A549 (cell line): ENCODE data around the gene BBLN. TPM values are rescaled to one million over a fixed set of nuclear protein-coding genes. Genes with fewer than 3 reads are reported as not detected.
A peak's percentile ranks its signal among the peaks of the same experiment; 100 is the strongest.
"Not testable (repeated sequence)": the region's sequence is repeated elsewhere in the genome, so short reads cannot be mapped to it uniquely, and the experiment has no call there.

Experiments
- ATAC-seq, 2 experiments: fragments of 200-7000 bp in 1 of 2; fragments of >200 bp in 1 of 2; cut with Nextera tagmentation in 1 of 2; cut with Tn5 transposase in 1 of 2; 3 replicates each; pipeline versions ENCODE4 v1.8.0 to v1.9.1; 2018 to 2020; ENCODE audit warnings: mild to moderate bottlenecking in 1 of 2, moderate library complexity in 1 of 2
- CTCF ChIA-PET: fragments of 300-600 bp; sonication (Branson Sonifier 250); formaldehyde crosslinking; extraction: SDS; loops from one replicate; lab custom pipeline; 2021; ENCODE audit warnings: antibody characterized with exemption, inconsistent platforms; lab: Yijun Ruan, JAX
- POLR2A ChIA-PET: fragments of 350-600 bp; formaldehyde crosslinking; extraction: SDS; loops from one replicate; lab custom pipeline; 2021; ENCODE audit warnings: antibody characterized with exemption, inconsistent platforms; lab: Yijun Ruan, JAX
- DNase-seq, 2 experiments: peaks; one replicate each; pipeline versions ENCODE4 v3.0.0 to v3.0.0-alpha.2; 2011 to 2016; ENCODE audit warnings: low read depth in 1 of 2, low spot score in 1 of 2
- FAIRE-seq: peaks from 2 replicates; lab custom pipeline; 2011; peaks lifted over from hg19 to GRCh38; lab: Jason Lieb, UNC
- H3K27ac ChIP-seq, 2 experiments: fragments of >200 bp; sonication (Bioruptor Twin); formaldehyde crosslinking; 3 replicates each; pipeline ENCODE4 v1.5.1; 2016 to 2017
- H3K4me1 ChIP-seq: fragments of >200 bp; sonication (Bioruptor Twin); formaldehyde crosslinking; 3 replicates; pipeline ENCODE4 v1.6.1; 2016
- H3K4me2 ChIP-seq: fragments of >200 bp; sonication (Bioruptor Twin); formaldehyde crosslinking; 3 replicates; pipeline ENCODE4 v1.6.1; 2016
- H3K4me3 ChIP-seq: fragments of >200 bp; sonication (Bioruptor Twin); formaldehyde crosslinking; 3 replicates; pipeline ENCODE4 v1.5.1; 2016
- H3K9me3 ChIP-seq: fragments of >200 bp; sonication (Bioruptor Twin); formaldehyde crosslinking; 3 replicates; pipeline ENCODE4 v1.6.1; 2016
- CEBPB ChIP-seq, 2 experiments: fragments of >200 bp in 1 of 2; sonication (Bioruptor Twin) in 1 of 2; formaldehyde crosslinking in 1 of 2; IDR thresholded peaks; 2 replicates each; pipeline ENCODE4 v1.6.1; 2012 to 2016
- CHD2 ChIP-seq: fragments of 150-350 bp; IDR thresholded peaks from 2 replicates; pipeline ENCODE4 v1.6.1; 2014; ENCODE audit warnings: low read length; ENCODE audit not compliant: partially characterized antibody
- FOSL2 ChIP-seq, 2 experiments: fragments of 450-650 bp in 1 of 2; fragments of >200 bp in 1 of 2; sonication (Bioruptor Twin) in 1 of 2; formaldehyde crosslinking; IDR thresholded peaks; 2 replicates each; pipeline versions ENCODE4 v1.5.0 to v1.6.1; 2016 to 2020; ENCODE audit warnings: mild to moderate bottlenecking in 1 of 2, moderate library complexity in 1 of 2
- HDAC2 ChIP-seq: fragments of 200-600 bp; sonication (generic); IDR thresholded peaks from 2 replicates; pipeline ENCODE4 v1.6.1; 2016
- HEYL ChIP-seq: fragments of 250-450 bp; sonication (Bioruptor Pico); IDR thresholded peaks from 2 replicates; pipeline ENCODE4 v1.8.0; 2021; ENCODE audit warnings: mild to moderate bottlenecking, moderate library complexity
- HOXB13 ChIP-seq: fragments of 250-450 bp; sonication (Bioruptor Pico); IDR thresholded peaks from 2 replicates; pipeline ENCODE4 v1.5.0; 2020; ENCODE audit warnings: low read depth, mild to moderate bottlenecking, moderate library complexity
- MAFK ChIP-seq: fragments of 450-650 bp; IDR thresholded peaks from 2 replicates; pipeline ENCODE4 v1.6.1; 2014; ENCODE audit not compliant: partially characterized antibody
- NFE2L2 ChIP-seq: fragments of 150-350 bp; conservative IDR thresholded peaks from 2 replicates; pipeline ENCODE4 v1.6.1; 2014; ENCODE audit warnings: low read length
- NPAS2 ChIP-seq: fragments of 250-450 bp; sonication (Bioruptor Pico); IDR thresholded peaks from 2 replicates; pipeline ENCODE4 v1.8.0; 2022; ENCODE audit warnings: mild to moderate bottlenecking, moderate library complexity, borderline replicate concordance
- NR3C1 ChIP-seq: fragments of >200 bp; sonication (Bioruptor Twin); formaldehyde crosslinking; IDR thresholded peaks from 3 replicates; pipeline ENCODE4 v1.6.1; 2017
- RAD21 ChIP-seq, 2 experiments: fragments of >200 bp in 1 of 2; sonication (Bioruptor Twin) in 1 of 2; formaldehyde crosslinking in 1 of 2; IDR thresholded peaks in 1 of 2; conservative IDR thresholded peaks in 1 of 2; 2 replicates in 1 of 2; 3 replicates in 1 of 2; pipeline ENCODE4 v1.6.1; 2012 to 2018; ENCODE audit warnings: inconsistent platforms in 1 of 2
- RARB ChIP-seq: fragments of 250-450 bp; sonication (Bioruptor Pico); IDR thresholded peaks from 2 replicates; pipeline ENCODE4 v1.8.0; 2021; ENCODE audit warnings: mild to moderate bottlenecking, moderate library complexity
- RCOR1 ChIP-seq: fragments of 150-350 bp; IDR thresholded peaks from 2 replicates; pipeline ENCODE4 v1.6.1; 2014; ENCODE audit warnings: antibody characterized with exemption, low read length, low read depth
- ZNF302 ChIP-seq: fragments of 250-450 bp; sonication (Bioruptor Pico); IDR thresholded peaks from 2 replicates; pipeline ENCODE4 v1.9.0; 2021; ENCODE audit warnings: inconsistent platforms, mild to moderate bottlenecking, moderate library complexity
- WGBS: methylation state at CpG from one replicate; pipeline ENCODE4 v1.1.6; 2017; ENCODE audit errors: missing lambda C conversion rate; 5-methylcytosine and 5-hydroxymethylcytosine counted together
- polyA plus RNA-seq, 4 experiments: library from polyadenylated mRNA; depleted of rRNA in 3 of 4; stranded (reverse); fragments of >200 nt; fragmentation: RNase III in 1 of 4; extraction: RNeasy Plus Mini Kit Qiagen cat#74134 plus additional on column Dnase treatment in 1 of 4; gene quantifications; 2 replicates in 3 of 4; 3 replicates in 1 of 4; pipeline ENCODE4 v1.2.3, GENCODE V29; 2011 to 2017
- TF ChIP-seq, protein P1 (sequence below): fragments of 250-450 bp; sonication (Bioruptor Pico); IDR thresholded peaks from 2 replicates; pipeline ENCODE4 v1.5.0; 2020; ENCODE audit warnings: low read depth, mild to moderate bottlenecking, moderate library complexity
- TF ChIP-seq, protein P2 (sequence below): fragments of >200 bp; sonication (Bioruptor Twin); formaldehyde crosslinking; IDR thresholded peaks from 3 replicates; pipeline ENCODE4 v1.5.1; 2016

The BBLN gene
- polyA plus RNA-seq, 2 of the 4 experiments (the other 2 are of a cell fraction): 23.8 to 28.1 TPM

DNA sequence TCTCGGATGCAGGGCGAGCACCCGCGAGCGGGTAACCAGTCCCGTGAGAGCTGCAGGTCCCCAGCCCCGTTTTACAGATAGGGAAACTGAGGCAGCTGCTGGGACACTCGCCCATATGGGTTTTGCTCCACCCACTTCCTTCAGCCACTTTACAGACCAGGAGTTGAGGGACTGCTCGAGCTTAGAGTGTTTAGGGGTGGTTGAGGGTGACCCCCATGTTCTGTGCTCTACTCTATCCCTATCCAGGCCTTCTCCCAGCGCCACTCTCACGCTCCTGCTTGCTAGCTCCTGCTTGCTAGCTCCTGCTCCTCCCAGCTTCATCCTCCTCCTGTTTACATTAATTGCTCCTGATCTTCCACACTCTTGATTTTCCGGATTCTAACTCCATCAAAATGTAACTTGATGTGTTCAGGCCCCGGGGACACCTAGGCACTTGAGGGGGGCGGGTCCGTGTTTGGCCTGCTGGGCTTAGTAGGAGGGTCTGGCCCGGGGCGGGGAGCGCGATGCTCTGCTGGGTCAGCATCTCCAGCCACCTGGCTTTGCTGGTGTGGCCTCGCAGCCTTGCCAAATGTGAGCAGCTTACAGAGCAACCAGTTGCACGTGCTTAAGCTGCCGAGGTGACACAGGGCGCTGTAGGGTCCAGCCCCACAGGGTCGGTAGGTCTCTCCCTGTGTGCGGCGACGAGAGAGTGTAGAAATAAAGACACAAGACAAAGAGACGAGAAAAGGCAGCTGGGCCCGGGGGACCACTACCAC is 31.1 kb upstream of the BBLN start:
- FAIRE-seq (no peak), ATAC-seq (no peak), DNase-seq (no peak)
- Histone ChIP-seq H3K4me1 (peaks cover 29% of the 10 kb centered on the region), H3K27ac (peak overlapping the region; percentile 92 to 99), H3K4me2 (peak overlapping the region; percentile 97), H3K4me3 (peak overlapping the region; percentile 87), H3K9me3 (no peaks in the 10 kb centered on the region)
- TF ChIP-seq MAFK: no peak
- TF ChIP-seq NPAS2 (CRISPR knock-in tag): no peak
- no peak for TF ChIP-seq RARB (CRISPR knock-in tag)
- TF ChIP-seq NR3C1: no peak
- TF ChIP-seq HEYL (CRISPR knock-in tag): no peak
- no peak for TF ChIP-seq HOXB13 (CRISPR knock-in tag)
- no peak for TF ChIP-seq NFE2L2
- TF ChIP-seq ZNF302: no peak
- TF ChIP-seq, protein P1, sequence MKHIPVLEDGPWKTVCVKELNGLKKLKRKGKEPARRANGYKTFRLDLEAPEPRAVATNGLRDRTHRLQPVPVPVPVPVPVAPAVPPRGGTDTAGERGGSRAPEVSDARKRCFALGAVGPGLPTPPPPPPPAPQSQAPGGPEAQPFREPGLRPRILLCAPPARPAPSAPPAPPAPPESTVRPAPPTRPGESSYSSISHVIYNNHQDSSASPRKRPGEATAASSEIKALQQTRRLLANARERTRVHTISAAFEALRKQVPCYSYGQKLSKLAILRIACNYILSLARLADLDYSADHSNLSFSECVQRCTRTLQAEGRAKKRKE: no peak
- no peak for TF ChIP-seq CEBPB (IDR thresholded peaks at IDR 0.05)
- no peak for TF ChIP-seq FOSL2 (IDR thresholded peaks at IDR 0.05)
- TF ChIP-seq FOSL2 (CRISPR knock-in tag; IDR thresholded peaks at IDR 0.05): no peak
- TF ChIP-seq RCOR1: no peak
- TF ChIP-seq CHD2: no peak
- TF ChIP-seq HDAC2: no peak
- no peak for TF ChIP-seq RAD21 (conservative IDR thresholded peaks at IDR 0.05 in 1 of 2, IDR thresholded peaks at IDR 0.05 in 1 of 2)
- ChIA-PET POLR2A (interaction anchor here (0.6 to 1.4 kb wide), 13 partner anchors 9 to 75 kb away, joined by 3 to 12 read pairs (median 3); partner anchors contain the start of genes BBLN, CIZ1 and SLC25A25), CTCF (interaction anchor here (0.6 to 10.9 kb wide), 7 partner anchors 14 to 1996 kb away, joined by 3 to 181 read pairs (median 6); no protein-coding TSS in a partner anchor)
- 49% methylated on average over 22 of the region's 29 CpGs for WGBS

- FAIRE-seq, H3K27ac ChIP-seq, H3K9me3 ChIP-seq, H3K4me3 ChIP-seq, H3K4me2 ChIP-seq, DNase-seq, POLR2A ChIA-PET, ATAC-seq: not testable (repeated sequence)
- WGBS: 25% methylated on average over 10 of the region's 12 CpGs
- H3K4me1 ChIP-seq: peaks cover 24% of the 10 kb centered on the region
- CTCF ChIA-PET: interaction anchor here (0.6 to 10.9 kb wide), 4 partner anchors 13 to 28 kb away, joined by 4 to 181 read pairs (median 10); no protein-coding TSS in a partner anchor
- TF ChIP-seq, protein P2, sequence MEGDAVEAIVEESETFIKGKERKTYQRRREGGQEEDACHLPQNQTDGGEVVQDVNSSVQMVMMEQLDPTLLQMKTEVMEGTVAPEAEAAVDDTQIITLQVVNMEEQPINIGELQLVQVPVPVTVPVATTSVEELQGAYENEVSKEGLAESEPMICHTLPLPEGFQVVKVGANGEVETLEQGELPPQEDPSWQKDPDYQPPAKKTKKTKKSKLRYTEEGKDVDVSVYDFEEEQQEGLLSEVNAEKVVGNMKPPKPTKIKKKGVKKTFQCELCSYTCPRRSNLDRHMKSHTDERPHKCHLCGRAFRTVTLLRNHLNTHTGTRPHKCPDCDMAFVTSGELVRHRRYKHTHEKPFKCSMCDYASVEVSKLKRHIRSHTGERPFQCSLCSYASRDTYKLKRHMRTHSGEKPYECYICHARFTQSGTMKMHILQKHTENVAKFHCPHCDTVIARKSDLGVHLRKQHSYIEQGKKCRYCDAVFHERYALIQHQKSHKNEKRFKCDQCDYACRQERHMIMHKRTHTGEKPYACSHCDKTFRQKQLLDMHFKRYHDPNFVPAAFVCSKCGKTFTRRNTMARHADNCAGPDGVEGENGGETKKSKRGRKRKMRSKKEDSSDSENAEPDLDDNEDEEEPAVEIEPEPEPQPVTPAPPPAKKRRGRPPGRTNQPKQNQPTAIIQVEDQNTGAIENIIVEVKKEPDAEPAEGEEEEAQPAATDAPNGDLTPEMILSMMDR: peak; percentile 24; the same call in 1 of the 3 replicates
These were observed 30.0 kb upstream of the BBLN start for GRCh38 chr9:128129976-128130590.

- H3K4me2 ChIP-seq, ATAC-seq, POLR2A ChIA-PET, H3K9me3 ChIP-seq, DNase-seq, H3K4me3 ChIP-seq, H3K27ac ChIP-seq, FAIRE-seq: not testable (repeated sequence)
- H3K4me1 ChIP-seq: peaks cover 18% of the 10 kb centered on the region
- 46% methylated on average over 6 of the region's 7 CpGs for WGBS
- CTCF ChIA-PET: interaction anchor here (1.6 to 10.9 kb wide), 3 partner anchors 12 to 20 kb away, joined by 6 to 181 read pairs (median 15); no protein-coding TSS in a partner anchor
These were observed 29.4 kb upstream of the BBLN start for GRCh38 chr9:128130651-128131050.

DNA sequence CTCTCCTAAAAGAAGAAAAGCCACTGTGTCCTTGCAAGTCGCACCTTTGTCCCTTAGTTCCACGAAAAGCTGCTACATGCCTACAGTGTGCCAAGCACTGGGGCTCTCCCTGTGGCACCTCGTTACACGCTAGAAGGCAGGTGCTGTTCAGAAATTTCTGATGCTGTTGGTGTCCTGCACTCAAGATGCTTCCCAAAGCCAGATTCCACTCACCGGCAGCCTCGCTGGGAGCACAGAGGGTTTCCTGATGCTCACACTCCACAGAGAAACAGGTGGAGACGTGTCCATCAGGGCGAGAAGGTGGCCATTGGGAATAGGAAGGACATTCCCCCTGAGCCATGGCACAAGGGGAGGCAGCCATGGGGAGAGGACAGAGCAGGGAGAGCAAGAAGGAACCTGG is 28.7 kb upstream of the BBLN start:
- H3K9me3 ChIP-seq, FAIRE-seq, H3K4me2 ChIP-seq, ATAC-seq, H3K4me3 ChIP-seq, DNase-seq, POLR2A ChIA-PET, H3K27ac ChIP-seq: not testable (repeated sequence)
- CTCF ChIA-PET: interaction anchor here (10.9 kb wide), 1 partner anchor 19 kb away, joined by 181 read pairs; no protein-coding TSS in a partner anchor
- WGBS: 76% methylated on average over 8 of the region's 8 CpGs
- peaks cover 11% of the 10 kb centered on the region for H3K4me1 ChIP-seq

- ATAC-seq, H3K4me3 ChIP-seq, H3K9me3 ChIP-seq, H3K4me1 ChIP-seq, H3K4me2 ChIP-seq, DNase-seq, FAIRE-seq, H3K27ac ChIP-seq, POLR2A ChIA-PET: not testable (repeated sequence)
- WGBS: 52% methylated on average over 8 of the region's 8 CpGs
- CTCF ChIA-PET: interaction anchor here (1.0 to 10.9 kb wide), 2 partner anchors 9 to 20 kb away, joined by 3 to 181 read pairs; no protein-coding TSS in a partner anchor
These were observed 27.9 kb upstream of the BBLN start for GRCh38 chr9:128132139-128132538.

DNA sequence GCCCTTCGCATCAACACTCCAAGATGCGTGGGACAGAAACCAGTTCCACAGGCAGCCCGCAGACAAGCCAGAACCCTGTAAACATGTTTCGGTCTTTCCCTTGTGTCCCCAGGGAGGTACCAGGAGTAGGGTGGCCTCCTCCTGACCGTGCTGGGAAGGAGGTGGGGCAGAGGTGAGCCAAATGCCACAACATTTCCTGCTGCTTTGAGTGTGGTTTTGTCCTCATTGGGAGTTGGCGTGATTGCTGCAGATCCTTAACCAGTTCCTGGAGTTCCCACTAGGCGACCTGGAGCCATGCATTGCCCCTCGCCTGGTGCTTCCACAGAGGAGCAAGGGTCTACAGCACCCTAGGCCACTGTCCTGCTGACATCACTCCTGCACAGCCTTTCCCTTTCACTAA is 24.5 kb upstream of the BBLN start:
- FAIRE-seq, DNase-seq, H3K4me2 ChIP-seq, H3K4me1 ChIP-seq, H3K4me3 ChIP-seq, H3K9me3 ChIP-seq, ATAC-seq, H3K27ac ChIP-seq: not testable (repeated sequence)
- ChIA-PET POLR2A (interaction anchor here (1.7 kb wide), 1 partner anchor 24 kb away, joined by 4 read pairs; the partner anchor contains the start of gene BBLN), CTCF (interaction anchor here (2.1 kb wide), 1 partner anchor 11 kb away, joined by 8 read pairs; no protein-coding TSS in a partner anchor)
- WGBS: 71% methylated on average over 5 of the region's 8 CpGs
